HUES48 (cell line): Measurements from ENCODE around the gene SMCHD1.

Experiments used
- H3K27ac ChIP-seq: one replicate; pipeline ENCODE4 v1.7.0; 2013; ENCODE audit warnings: low read depth, low read length, inconsistent platforms
- H3K27me3 ChIP-seq: 2 replicates; pipeline ENCODE4 v1.6.1; 2013; ENCODE audit warnings: mild to moderate bottlenecking, low read length; ENCODE audit not compliant: control insufficient read depth, insufficient read depth
- H3K36me3 ChIP-seq: 2 replicates; pipeline ENCODE4 v1.6.1; 2013; ENCODE audit warnings: low read length; ENCODE audit not compliant: control insufficient read depth, insufficient read depth
- H3K4me1 ChIP-seq: 2 replicates; pipeline ENCODE4 v1.6.1; 2013; ENCODE audit warnings: mild to moderate bottlenecking, low read length; ENCODE audit not compliant: control insufficient read depth, insufficient read depth
- H3K4me3 ChIP-seq: 2 replicates; pipeline ENCODE4 v1.5.1; 2013; ENCODE audit warnings: mild to moderate bottlenecking, low read depth, low read length
- H3K9ac ChIP-seq: 2 replicates; pipeline ENCODE4 v1.6.1; 2013; ENCODE audit warnings: mild to moderate bottlenecking, low read depth, low read length, moderate library complexity
- H3K9me3 ChIP-seq: 2 replicates; pipeline ENCODE4 v1.6.1; 2013; ENCODE audit warnings: low read length; ENCODE audit not compliant: control insufficient read depth, insufficient read depth

Gene SMCHD1

DNA sequence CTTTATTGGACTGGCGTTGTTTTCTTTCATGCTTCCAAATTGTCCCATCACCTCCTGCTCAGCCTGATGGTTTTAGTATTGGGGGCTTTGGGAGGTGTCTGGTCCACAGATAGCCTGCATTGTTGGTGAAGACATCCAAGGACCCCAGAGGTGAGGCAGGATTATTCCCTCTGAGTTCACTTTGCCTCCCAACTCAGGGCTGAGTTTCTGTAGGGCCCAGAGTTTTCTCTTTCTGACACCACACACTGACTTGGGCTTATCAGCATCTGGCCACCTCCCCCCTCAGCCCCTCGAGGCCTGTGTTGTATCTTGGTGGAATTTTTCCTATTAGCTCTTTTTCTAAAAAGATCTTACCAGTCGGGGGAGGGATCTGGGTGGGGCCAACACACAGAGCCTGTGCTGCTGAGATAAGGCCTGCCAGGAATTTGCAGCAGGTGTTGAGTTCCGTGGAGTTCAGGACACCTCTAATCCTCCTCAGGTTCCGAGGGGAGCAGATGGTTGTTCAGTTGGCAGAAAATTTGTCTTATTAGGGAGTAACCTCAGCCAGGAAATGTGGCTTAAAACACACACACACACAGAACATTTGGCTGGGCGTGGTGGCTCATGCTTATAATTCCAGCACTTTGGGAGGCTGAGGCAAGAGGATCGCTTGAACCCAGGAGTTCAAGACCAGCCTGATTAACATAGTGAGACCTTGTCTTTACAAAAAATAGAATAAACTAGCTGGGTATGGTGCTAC, 198.6 kb downstream of the SMCHD1 start:
- Histone ChIP-seq H3K4me1 (no peaks in the 10 kb centered on the region), H3K27me3 (peaks cover 7% of the 10 kb centered on the region), H3K27ac (no peak overlapping the region), H3K9me3 (no peaks in the 10 kb centered on the region), H3K36me3 (no peaks in the 10 kb centered on the region), H3K4me3 (no peak overlapping the region), H3K9ac (no peak overlapping the region)
